ENCODE measurements around the gene GET4. TPM values are rescaled to one million over a fixed set of nuclear protein-coding genes. Genes with fewer than 3 reads are reported as not detected.

Gene GET4
- total RNA-seq, 2 experiments from 2014 or later, result 32.1 to 36.3 TPM

DNA sequence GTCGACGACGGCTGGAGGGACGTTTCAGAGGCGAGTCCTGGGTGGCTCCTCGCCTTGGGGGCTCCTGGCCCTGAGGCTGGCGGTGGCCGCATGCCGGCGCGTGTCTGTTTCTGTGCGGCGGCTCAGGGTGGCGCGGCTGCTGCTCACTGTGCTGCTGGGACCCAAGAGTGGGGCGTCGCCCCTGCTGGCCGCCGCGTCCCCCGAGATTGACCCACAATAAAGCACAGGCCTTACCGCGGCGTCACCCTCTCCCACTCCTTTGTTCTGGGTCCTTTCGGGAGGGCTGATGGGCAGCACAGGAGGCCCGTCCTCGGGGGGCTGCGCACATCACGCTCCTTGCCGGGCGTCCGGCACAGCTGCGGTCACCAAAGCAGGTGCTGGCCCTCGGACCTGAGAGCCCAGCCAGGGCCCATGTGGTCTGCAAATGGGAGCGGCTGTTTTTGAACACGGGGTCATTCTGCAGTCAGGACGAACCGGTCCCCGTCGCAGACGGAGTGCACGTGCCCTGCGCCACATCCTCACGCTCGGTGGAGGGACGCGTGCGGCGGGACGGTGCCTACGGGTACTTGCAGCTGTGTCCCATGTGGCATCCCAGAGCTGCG is 19.2 kb downstream of the GET4 start:
- no peak for DNase-seq
- peaks cover 6% of the 10 kb centered on the region for H3K9me3 Mint-ChIP-seq
- CTCF ChIA-PET, result interaction anchor here (0.9 kb wide), 1 partner anchor 10 kb away, joined by 3 read pairs; no protein-coding TSS in a partner anchor
- no peaks in the 10 kb centered on the region for H3K27me3 Mint-ChIP-seq
- H3K27ac Mint-ChIP-seq, result no peak overlapping the region
- peaks cover 39% of the 10 kb centered on the region for H3K36me3 Mint-ChIP-seq (ENCODE audit: low read depth)
- POLR2A ChIA-PET, result no interaction called here
- peaks cover 7% of the 10 kb centered on the region for H3K4me1 Mint-ChIP-seq
- H3K4me3 Mint-ChIP-seq, result no peak overlapping the region

DNA sequence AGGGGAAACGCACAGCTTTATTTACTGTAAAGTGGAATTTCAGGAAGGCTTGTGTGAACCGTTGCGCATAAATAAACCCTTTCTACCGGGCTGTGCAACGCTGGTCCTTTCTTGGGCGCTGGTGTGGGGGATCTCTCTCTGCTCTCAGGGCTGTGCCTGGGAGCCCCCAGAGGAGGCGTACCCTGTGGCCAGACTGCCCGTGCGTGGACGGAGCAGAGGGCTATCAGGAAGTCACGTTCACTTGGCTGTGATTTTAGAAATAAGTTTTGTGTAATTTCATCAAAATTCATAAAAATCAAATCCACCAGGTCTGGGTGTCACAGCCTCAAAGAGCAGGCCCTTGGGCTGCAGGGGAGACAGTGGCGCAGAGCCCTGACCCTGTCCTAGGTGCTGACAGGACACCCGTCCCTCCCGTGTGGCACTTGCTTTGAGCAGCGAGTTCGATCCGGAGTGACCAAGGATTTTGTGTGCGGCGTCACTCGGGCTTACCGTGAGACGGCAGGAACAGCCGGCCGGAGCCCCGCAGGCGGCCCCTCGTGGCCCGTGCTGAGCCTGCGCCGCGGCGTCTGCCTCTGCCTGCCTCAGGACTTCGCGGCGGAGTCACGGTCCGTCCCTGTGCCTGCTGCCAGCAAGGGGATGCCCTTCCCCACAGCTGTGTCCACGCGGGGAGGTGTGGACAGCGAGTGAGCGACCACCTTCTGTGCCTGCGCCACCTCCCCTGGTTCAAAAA is 20.2 kb downstream of the GET4 start:
- Mint-ChIP-seq H3K27ac (no peak overlapping the region), H3K4me3 (no peak overlapping the region), H3K4me1 (peaks cover 7% of the 10 kb centered on the region), H3K9me3 (peaks cover 6% of the 10 kb centered on the region), H3K27me3 (no peaks in the 10 kb centered on the region), H3K36me3 (ENCODE audit: low read depth) (peaks cover 33% of the 10 kb centered on the region)
- DNase-seq, result no peak
- ChIA-PET CTCF (interaction anchor here (0.9 kb wide), 1 partner anchor 11 kb away, joined by 3 read pairs; no protein-coding TSS in a partner anchor), POLR2A (no interaction called here)

DNA sequence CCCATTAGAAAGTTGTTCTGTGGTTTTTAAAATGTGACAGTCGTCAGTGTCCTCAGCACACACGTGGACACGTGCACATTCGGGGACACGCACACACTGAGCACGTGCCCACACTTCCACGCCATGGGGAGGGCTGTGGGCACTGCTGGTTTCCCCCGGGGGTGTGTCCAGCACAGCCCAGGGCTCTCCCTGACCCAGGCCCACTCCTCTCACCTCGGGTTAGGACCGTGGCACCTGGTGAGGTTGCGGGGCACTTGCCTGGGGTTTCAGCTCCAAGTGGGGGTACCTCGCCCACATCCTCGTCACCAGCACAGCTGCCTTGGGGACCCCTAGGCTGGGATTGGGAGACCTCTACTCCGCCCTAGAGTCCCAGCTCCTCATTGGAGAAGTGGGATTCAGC is 20.7 kb downstream of the GET4 start:
- ChIA-PET CTCF (interaction anchor here (0.7 kb wide), 1 partner anchor 726 kb away, joined by 3 read pairs; no protein-coding TSS in a partner anchor), POLR2A (no interaction called here)
- Mint-ChIP-seq H3K27me3 (no peaks in the 10 kb centered on the region), H3K4me1 (peaks cover 7% of the 10 kb centered on the region), H3K36me3 (ENCODE audit: low read depth) (peaks cover 31% of the 10 kb centered on the region), H3K9me3 (peaks cover 6% of the 10 kb centered on the region), H3K4me3 (no peak overlapping the region), H3K27ac (no peak overlapping the region)
- DNase-seq, result no peak

GRCh38 chr7:897771-898376 is 21.5 kb downstream of the GET4 start:
- no peaks in the 10 kb centered on the region for H3K27me3 Mint-ChIP-seq
- POLR2A ChIA-PET, result interaction anchor here (0.6 kb wide), 1 partner anchor 162 kb away, joined by 3 read pairs; no protein-coding TSS in a partner anchor
- peaks cover 23% of the 10 kb centered on the region for H3K36me3 Mint-ChIP-seq (ENCODE audit: low read depth)
- CTCF ChIA-PET, result interaction anchor here (0.7 kb wide), 1 partner anchor 725 kb away, joined by 3 read pairs; no protein-coding TSS in a partner anchor
- no peaks in the 10 kb centered on the region for H3K9me3 Mint-ChIP-seq
- H3K4me1 Mint-ChIP-seq, result peaks cover under 1% of the 10 kb centered on the region
- no peak for DNase-seq
- H3K4me3 Mint-ChIP-seq, result no peak overlapping the region
- no peak overlapping the region for H3K27ac Mint-ChIP-seq

DNA sequence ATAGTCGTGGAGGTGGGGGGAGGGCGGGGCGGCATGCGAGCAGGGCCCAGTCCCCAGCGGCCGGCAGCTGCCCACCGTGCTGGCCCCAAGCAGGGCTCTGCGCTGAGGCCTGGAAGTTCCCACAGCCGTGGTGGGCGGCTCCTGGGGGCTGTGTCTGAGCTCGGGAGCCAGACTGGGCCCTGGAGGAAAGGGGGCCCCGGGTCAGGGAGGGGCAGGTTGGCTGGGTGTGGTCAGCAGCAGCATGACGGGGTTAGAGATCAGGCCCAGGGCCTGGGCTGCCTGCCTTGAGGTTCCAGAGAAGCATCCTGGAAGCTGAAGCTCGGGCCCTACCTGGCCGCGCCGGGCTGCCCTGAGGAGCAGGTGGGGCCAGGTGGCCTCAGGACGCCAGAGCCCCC is 22.1 kb downstream of the GET4 start:
- Mint-ChIP-seq H3K4me1 (no peaks in the 10 kb centered on the region), H3K9me3 (no peaks in the 10 kb centered on the region), H3K27ac (no peak overlapping the region), H3K27me3 (no peaks in the 10 kb centered on the region), H3K36me3 (ENCODE audit: low read depth) (peaks cover 17% of the 10 kb centered on the region), H3K4me3 (no peak overlapping the region)
- no peak for DNase-seq
- ChIA-PET POLR2A (no interaction called here), CTCF (no interaction called here)

DNA sequence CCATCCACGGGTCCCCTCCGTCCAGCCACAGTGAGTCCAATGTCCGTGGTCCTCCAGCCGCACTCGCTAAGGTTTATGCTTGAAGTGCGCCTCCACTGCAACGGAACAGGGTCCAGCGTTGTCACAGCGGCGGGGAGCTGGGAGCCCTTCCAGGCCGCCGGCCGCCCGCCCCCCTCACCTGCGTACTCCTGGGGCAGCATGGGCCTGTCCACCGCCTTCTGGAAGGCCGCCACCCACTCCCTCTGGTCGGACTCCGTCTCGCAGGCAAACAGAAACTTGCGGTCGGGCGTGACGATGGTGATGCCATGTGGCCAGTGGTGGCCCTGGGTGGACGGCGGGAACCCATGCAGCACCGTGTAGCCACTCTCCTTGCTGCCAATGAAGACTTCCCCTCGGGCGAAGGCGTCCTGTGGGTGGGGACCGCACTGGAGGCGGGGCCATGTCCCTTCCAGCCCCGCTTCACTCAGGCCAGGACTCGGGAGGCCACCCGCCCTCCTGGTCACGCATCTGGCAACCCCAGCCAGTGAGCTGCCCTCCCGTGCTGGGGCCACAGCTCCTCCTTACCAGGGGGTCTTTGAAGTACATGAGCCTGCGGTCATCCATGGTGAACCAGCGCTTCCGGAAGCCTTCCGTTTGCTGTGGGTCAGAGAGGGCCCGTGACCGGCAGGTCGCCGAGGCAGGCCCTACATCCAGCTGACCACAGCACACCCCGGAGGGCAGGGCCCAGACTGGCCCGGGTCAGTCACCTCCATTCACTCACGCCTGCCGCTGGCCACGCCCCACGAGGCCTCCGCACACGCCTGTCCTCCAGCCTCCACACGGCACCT is 22.7 kb downstream of the GET4 start:
- Mint-ChIP-seq H3K27me3 (no peaks in the 10 kb centered on the region), H3K36me3 (ENCODE audit: low read depth) (peaks cover 13% of the 10 kb centered on the region), H3K27ac (no peak overlapping the region), H3K9me3 (no peaks in the 10 kb centered on the region), H3K4me3 (no peak overlapping the region), H3K4me1 (no peaks in the 10 kb centered on the region)
- DNase-seq, result no peak
- ChIA-PET POLR2A (no interaction called here), CTCF (interaction anchor here (1.9 kb wide), 1 partner anchor 94 kb away, joined by 5 read pairs; no protein-coding TSS in a partner anchor)

GRCh38 chr7:899806-900205 is 23.5 kb downstream of the GET4 start:
- H3K27ac Mint-ChIP-seq, result no peak overlapping the region
- no peaks in the 10 kb centered on the region for H3K9me3 Mint-ChIP-seq
- peaks cover 11% of the 10 kb centered on the region for H3K36me3 Mint-ChIP-seq (ENCODE audit: low read depth)
- POLR2A ChIA-PET, result no interaction called here
- H3K4me3 Mint-ChIP-seq, result no peak overlapping the region
- CTCF ChIA-PET, result interaction anchor here (1.4 to 1.9 kb wide), 2 partner anchors 8 to 93 kb away, joined by 4 to 5 read pairs; no protein-coding TSS in a partner anchor
- H3K4me1 Mint-ChIP-seq, result no peaks in the 10 kb centered on the region
- no peak for DNase-seq
- H3K27me3 Mint-ChIP-seq, result no peaks in the 10 kb centered on the region

DNA sequence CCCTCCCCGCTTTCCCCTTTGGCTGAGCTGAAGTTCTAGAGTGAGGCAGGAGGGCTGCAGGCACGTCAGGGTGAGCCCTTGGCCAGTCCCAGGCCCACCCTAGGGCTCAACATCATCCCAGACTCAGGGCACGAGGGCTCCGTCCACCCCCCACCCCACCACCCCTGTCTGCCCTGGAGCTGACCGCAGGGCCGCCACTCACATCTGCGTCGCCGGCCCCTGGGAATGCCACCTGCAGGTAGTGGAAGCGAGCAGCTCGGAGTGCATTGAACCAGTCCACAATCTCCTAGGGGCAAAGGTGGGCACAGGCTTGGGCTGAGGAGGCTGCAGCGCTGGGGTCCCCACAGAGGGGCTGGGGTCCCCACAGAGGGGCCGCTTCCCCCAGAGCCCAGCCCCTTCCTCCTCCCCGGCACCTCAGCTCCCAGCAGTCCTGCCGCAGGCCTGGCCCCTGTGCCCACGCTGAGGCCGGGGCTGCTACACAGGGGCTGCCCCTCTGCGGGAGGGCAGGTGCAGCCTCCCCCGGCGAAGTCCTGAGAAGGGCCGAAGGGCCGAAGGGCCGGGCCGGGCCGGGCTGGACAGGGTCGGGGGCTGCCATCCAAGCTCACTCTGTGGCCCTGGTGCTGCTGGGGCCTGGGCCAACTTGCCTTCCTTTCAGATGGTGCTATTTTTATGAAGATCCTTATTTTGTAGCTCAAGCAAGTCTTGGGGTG is 24.1 kb downstream of the GET4 start:
- Mint-ChIP-seq H3K4me1 (no peaks in the 10 kb centered on the region), H3K4me3 (no peak overlapping the region), H3K27ac (no peak overlapping the region), H3K36me3 (ENCODE audit: low read depth) (peaks cover 8% of the 10 kb centered on the region), H3K27me3 (no peaks in the 10 kb centered on the region), H3K9me3 (no peaks in the 10 kb centered on the region)
- DNase-seq, result no peak
- ChIA-PET POLR2A (no interaction called here), CTCF (interaction anchor here (1.1 to 1.9 kb wide), 3 partner anchors 9 to 92 kb away, joined by 3 to 5 read pairs (median 4); no protein-coding TSS in a partner anchor)

GRCh38 chr7:901041-901387 is 24.7 kb downstream of the GET4 start:
- Mint-ChIP-seq H3K4me3 (no peak overlapping the region), H3K9me3 (no peaks in the 10 kb centered on the region), H3K27me3 (no peaks in the 10 kb centered on the region), H3K36me3 (ENCODE audit: low read depth) (peaks cover 5% of the 10 kb centered on the region), H3K27ac (no peak overlapping the region), H3K4me1 (no peaks in the 10 kb centered on the region)
- no peak for DNase-seq
- ChIA-PET CTCF (interaction anchor here (1.0 to 1.9 kb wide), 6 partner anchors 9 to 637 kb away, joined by 3 to 5 read pairs (median 3); no protein-coding TSS in a partner anchor), POLR2A (interaction anchor here (0.7 kb wide), 1 partner anchor 69 kb away, joined by 3 read pairs; the partner anchor contains the start of gene SUN1)

DNA sequence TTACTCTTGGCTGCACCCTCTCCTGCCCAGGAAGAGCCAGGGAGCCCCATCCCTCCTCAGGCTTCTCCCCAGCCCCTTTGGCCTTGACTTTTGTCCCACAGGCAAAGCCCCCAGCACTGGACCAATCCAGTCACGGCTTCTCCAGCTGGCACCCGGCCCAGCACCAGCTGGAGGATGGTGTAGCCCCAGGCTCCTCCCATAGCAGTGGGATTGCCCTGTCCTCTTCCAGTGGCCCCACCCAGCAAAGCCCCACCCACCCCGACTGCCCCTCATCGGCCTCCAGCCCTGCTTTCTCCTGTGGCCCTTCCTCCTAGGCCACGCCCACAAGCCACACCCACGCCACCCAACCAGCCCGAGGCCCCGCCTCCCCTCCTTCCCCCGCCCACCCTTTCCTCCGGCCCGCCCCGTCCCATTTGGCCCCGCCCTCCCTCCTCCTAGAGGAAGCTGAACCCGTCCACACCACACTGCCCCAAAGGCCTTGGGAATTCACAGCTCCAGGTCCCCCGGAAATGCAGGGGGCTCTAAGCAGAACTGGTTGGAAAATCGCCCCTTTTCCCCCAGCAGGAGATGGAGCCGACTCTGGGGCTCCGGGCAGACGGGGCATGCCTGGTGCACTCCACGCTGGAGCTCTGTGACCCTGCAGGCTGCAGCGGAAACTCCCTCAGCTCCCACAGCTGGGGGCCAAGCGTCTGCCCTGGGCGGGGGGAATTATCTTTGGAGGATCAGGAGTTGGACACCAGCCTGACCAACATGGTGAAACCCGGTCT is 25.2 kb downstream of the GET4 start:
- DNase-seq, result peak; percentile 39
- H3K36me3 Mint-ChIP-seq (ENCODE audit: low read depth), result no peaks in the 10 kb centered on the region
- H3K4me3 Mint-ChIP-seq, result no peak overlapping the region
- ChIA-PET CTCF (interaction anchor here (1.0 to 1.2 kb wide), 4 partner anchors 16 to 638 kb away, joined by 3 read pairs; no protein-coding TSS in a partner anchor), POLR2A (interaction anchor here (0.7 kb wide), 1 partner anchor 70 kb away, joined by 3 read pairs; the partner anchor contains the start of gene SUN1)
- no peak overlapping the region for H3K27ac Mint-ChIP-seq
- H3K4me1 Mint-ChIP-seq, result no peaks in the 10 kb centered on the region
- H3K27me3 Mint-ChIP-seq, result no peaks in the 10 kb centered on the region
- no peaks in the 10 kb centered on the region for H3K9me3 Mint-ChIP-seq

GRCh38 chr7:902996-903395 is 26.6 kb downstream of the GET4 start:
- DNase-seq, result no peak
- H3K36me3 Mint-ChIP-seq (ENCODE audit: low read depth), result no peaks in the 10 kb centered on the region
- H3K9me3 Mint-ChIP-seq, result no peaks in the 10 kb centered on the region
- no peak overlapping the region for H3K4me3 Mint-ChIP-seq
- ChIA-PET POLR2A (no interaction called here), CTCF (no interaction called here)
- H3K27ac Mint-ChIP-seq, result no peak overlapping the region
- no peaks in the 10 kb centered on the region for H3K4me1 Mint-ChIP-seq
- no peaks in the 10 kb centered on the region for H3K27me3 Mint-ChIP-seq

All from activated CD4-positive, alpha-beta T cell treated with anti-CD3 and anti-CD28 coated beads, Interleukin-2, amount 10 ng/mL, durations not matched to agents 7 days and 5 days (primary cell).